AG08395 (cell line): ENCODE results near the gene FKBP6.
"Not testable (repeated sequence)": the region's sequence is repeated elsewhere in the genome, so short reads cannot be mapped to it uniquely, and the experiment has no call there.

Experiments
- DNase-seq: peaks from one replicate; pipeline ENCODE4 v3.0.0; 2012; ENCODE audit warnings: mixed read lengths, low spot score

FKBP6 gene

GRCh38 chr7:73327922-73328321, at the start of gene FKBP6, which contains the start of gene TRIM50:
Gene FKBP6 (plus strand): TSS chr7:73328161. CDS start chr7:73328429, 268 bp downstream.
Gene TRIM50 (minus strand): TSS chr7:73328082. CDS start chr7:73324787, 3,295 bp downstream.
- DNase-seq = not testable (repeated sequence)

DNA sequence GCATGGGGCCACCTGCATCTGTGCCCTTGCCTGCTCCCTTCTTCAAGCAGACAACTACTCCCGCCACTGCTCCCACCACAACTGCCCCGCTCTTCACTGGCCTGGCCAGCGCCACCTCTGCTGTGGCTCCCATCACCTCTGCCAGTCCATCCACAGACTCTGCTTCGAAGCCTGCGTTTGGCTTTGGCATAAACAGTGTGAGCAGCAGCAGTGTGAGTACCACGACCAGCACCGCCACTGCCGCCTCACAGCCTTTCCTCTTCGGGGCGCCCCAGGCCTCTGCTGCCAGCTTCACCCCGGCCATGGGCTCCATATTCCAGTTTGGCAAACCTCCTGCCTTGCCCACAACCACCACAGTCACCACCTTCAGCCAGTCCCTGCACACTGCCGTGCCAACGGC, 30.7 kb upstream of the FKBP6 start:
- DNase-seq = not testable (repeated sequence)

DNA sequence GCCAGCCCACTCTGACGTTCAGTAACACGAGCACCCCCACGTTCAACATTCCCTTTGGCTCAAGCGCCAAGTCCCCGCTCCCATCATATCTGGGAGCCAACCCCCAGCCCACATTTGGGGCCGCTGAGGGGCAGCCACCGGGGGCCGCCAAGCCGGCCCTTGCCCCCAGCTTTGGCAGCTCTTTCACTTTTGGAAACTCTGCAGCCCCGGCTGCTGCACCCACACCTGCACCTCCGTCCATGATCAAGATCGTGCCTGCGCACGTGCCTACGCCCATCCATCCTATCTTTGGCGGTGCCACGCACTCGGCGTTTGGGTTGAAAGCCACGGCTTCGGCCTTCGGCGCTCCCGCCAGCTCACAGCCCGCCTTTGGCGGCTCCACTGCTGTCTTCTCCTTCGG, 30.3 kb upstream of the FKBP6 start:
- not testable (repeated sequence) for DNase-seq

- DNase-seq = not testable (repeated sequence)
These were observed 28.1 kb upstream of the FKBP6 start for GRCh38 chr7:73299812-73300211.

DNA sequence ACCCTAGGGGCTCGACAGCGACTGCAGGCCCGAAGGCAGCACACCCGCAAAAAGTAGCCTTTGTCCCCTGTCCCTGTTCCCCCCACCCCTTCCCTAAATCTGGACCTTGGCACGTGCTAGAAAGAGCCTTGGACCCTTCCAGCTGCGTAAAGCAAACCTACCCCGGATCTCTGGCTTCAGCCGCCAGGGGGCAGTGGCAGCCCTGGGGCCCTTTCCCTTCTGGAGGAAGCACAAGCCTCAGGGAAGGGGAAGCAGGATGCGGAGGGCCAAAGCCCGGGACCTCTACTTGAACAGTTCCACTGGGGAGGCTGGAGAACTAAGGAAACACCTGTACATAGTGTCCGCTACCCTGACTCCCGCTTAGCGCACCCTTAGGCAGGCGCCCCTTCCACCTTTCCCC, 26.9 kb upstream of the FKBP6 start:
- not testable (repeated sequence) for DNase-seq

GRCh38 chr7:73302846-73303245, 25.1 kb upstream of the FKBP6 start:
- DNase-seq = not testable (repeated sequence)

DNA sequence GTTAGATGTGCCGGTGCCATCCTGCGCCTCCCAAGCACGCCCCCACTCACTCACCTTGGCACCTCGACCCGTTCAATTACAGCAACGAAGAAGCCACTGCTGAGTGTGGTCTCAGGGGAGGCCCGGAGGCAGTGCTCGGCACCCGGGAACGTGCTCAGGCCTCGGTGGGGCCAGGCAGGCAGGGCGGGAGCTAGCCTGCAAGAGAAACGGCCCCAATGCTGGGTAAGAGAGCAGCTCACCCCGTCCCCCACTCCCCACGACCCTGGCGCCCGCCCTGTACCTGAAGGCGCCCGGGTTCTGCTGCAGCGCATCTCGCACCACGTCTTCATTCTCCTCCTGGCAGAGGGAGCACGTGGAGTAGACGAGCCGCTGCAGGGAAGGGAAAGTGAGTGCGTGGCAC, 24.4 kb upstream of the FKBP6 start:
- DNase-seq = no peak

GRCh38 chr7:73304071-73304470, 23.9 kb upstream of the FKBP6 start:
- no peak for DNase-seq

GRCh38 chr7:73304612-73305387, 23.2 kb upstream of the FKBP6 start:
- not testable (repeated sequence) for DNase-seq

- DNase-seq = no peak
These were observed 20.5 kb upstream of the FKBP6 start for GRCh38 chr7:73307436-73307835.

DNA sequence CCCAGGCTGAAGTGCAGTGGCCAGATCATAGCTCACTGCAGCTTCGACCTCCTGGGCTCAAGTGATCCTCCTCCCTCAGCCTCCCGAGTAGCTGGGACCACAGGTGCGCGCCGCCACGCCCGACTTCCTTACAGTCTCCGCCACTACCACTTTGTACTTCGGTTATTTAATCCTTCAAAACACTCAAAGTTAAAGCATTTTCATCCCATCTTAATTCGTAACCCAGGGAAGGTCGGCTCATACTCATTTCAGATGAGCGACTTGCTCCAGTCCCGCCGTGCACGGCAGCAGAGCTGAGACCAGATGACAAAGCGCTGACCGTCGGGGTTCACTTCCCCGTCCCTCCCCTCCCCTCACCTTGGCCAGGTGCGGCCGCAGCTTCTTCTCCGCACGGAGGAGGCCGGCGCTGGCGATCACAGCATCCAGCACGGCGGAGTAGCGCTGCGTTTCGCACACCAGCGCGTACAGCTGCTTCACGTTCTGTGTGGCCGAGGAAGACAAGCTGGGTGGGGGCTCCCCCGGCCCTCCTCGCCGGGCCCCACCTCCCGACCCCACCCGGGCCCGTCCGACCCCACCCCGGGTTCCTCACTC, 19.8 kb upstream of the FKBP6 start:
- DNase-seq = no peak

DNA sequence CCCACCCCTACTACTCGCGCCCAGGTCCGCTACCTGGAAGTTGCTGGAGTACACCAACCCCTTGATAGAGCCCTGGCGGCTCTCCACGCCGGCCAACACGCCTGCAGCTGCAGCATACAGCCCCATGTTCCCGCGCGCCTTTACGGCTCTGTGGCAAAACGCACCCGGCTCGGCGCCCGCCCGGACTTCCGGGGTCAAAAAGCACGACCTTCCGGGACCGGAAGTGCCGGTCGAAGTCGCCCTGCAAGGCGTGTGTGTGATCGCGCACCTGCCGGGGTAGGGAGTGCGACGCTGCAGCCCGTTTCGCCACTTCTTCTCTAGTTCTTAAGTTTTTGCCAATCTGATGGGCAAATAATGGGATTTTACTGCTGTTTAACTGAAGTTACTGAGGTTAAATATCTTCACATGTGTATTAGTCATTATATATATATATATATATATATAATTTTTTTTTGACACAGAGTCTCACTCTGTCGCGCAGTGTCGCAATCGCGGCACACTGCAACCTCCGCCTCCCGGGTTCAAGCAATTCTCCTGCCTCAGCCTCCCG, 19.2 kb upstream of the FKBP6 start, which contains the start of gene NSUN5:
Gene NSUN5, minus strand, starts transcription at position 162 of the 550 bp plus-strand sequence. Its CDS starts 36 bp downstream, at position 126.
- peak; percentile 83 for DNase-seq

DNA sequence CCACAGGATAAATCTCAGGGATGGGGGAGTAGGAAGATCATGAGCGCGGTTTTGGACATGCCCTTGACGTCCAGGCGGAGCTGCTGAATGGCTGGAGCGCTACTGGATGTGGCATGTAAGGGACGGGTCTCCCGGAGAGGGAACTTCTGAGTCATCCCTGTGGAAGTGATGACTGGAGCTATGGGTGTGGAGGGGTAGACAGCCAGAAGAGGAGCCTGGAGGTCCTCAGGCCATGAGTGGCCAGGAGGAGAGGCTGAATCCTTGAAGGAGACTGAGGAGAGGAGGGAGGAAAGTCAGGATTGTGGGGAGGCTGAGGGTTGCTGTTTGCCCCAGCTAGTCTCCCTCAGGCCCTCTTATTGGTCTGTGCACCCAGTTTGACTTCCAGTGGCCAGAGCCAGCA, 16.5 kb upstream of the FKBP6 start:
- DNase-seq = not testable (repeated sequence)

DNA sequence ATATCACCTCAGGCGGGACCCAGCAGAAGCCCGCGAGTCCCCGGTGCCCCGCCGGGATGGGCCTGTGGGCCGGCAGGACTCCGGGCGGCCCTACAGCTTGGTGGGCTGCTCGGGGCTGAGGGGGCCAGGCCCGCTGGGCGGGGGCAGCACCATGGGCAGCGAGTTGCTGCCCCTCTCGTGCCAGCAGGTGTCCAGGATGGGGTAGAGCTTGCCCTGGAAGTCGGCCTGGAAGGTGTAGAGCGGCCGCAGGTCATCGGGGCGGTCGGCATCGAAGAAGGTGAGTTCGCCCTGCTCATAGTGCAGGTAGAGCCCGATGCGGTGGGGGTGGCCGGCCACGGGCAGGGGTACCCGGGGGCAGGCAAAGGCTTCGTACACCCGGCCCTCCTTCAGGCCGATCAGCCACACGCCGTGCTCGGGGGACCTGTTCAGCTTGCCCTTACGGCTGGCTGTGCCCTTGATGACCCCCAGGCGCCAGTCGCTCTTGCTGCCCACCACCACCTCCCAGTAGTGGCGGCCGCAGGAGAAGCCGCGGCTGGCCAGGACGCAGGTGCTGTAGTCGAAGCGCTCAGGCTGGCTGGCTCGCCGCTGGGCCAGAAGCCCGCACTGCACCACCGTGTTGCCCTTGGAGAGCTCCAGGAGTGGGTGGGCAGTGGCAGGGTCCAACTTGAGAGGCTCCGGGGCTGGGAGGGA, 15.0 kb upstream of the FKBP6 start:
- DNase-seq = no peak

- DNase-seq = no peak
These were observed 14.4 kb upstream of the FKBP6 start for GRCh38 chr7:73313521-73313906.

DNA sequence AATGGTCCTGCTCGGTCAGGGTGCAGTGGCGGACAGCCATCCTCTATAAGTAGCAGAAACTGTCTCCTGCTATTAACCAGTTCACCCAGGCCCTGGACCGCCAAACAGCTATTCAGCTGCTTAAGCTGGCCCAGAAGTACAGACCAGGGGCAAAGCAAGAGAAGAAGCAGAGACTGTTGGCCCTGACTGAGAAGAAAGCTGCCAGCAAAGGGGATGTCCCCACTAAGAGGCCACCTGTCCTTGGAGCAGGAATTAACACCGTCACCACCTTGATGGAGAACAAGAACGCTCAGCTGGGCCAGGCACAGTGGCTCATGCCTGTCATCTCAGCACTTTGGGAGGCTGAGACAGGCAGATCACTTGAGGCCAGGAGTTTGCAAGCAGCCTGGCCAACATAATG, 13.7 kb upstream of the FKBP6 start:
- no peak for DNase-seq

DNA sequence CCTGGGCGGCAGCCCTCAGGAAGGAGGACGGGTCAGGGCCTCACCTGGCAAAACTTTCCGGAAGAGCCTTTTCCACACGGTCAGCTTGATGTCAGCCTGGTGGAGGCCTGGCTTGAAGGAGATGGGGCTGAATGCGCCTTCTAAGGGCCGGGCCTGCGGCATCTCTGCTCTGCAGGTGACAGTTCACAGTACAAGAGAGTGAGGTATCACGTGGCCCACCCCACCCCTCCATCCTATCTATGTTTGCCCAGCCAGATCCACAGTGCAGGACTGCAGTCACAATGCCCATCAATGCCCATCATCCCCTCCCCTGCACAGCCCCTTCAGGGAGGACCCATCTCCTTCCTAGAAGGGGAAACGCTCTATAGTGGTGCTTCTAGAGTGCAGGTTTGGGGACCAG, 11.4 kb upstream of the FKBP6 start:
- no peak for DNase-seq

- DNase-seq = not testable (repeated sequence)
These were observed 9.2 kb upstream of the FKBP6 start for GRCh38 chr7:73318656-73319204.

DNA sequence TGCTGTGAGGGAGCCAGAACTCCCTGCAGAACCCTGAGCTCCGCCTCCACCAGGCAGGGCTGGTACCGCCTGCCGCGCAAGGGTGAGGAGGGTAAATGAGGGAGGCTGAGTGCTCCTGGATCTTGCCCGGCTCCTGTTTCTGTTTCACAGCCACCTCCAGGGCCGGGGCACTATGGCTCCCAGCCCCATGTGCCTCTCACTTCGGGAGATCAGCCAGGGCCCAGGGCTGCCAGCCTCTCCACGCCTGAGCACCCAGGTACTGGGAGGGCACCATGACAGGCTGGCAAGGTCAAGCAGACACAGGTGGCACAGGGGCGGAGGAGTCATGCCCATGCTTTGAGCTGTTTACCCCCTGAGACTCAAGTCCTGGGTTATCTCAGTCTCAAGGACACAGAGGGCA, 8.4 kb upstream of the FKBP6 start:
- not testable (repeated sequence) for DNase-seq

GRCh38 chr7:73320009-73320408, 8.0 kb upstream of the FKBP6 start:
- DNase-seq = not testable (repeated sequence)

DNA sequence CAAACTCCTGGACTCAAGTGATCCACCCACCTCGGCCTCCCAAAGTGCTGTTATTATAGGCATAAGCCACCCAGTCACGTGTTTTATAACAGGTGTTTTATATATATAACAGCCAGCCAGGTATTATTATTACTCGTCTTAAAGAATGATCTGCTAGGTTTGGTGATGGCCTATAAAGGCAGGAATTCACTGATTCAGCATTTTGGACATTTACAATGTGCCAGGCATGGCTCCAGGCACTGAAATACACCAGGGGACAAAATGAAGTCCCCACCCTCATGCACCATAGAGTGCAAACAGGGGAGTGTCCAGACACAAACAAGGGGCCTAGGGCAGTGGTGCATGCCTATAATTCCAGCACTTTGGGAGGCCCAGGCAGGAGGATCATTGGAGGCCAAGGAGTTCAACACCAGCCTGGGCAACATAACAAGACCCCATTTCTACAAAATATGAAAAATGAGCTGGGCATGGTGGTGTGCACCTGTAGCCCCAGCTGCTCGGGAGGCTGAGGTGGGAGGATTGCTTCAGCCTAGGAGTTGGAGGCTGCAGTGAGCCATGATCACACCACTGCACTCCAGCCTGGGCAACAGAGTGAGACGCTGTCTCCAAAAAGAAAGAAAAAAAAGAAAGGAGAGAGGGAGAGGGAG, 4.4 kb upstream of the FKBP6 start:
- DNase-seq = not testable (repeated sequence)
